OCI-LY1 (cell line): Measurements from ENCODE around the gene AIFM3.

Experiments used
- EZH2 ChIP-seq: fragments of 200-600 bp; sonication (generic), shearing (Covaris generic); IDR thresholded peaks from 2 replicates; pipeline ENCODE4 v1.8.0; 2017; ENCODE audit warnings: borderline replicate concordance, mixed run types, mild to moderate bottlenecking, antibody characterized with exemption, low read length, moderate library complexity, mixed read lengths
- TF ChIP-seq, protein P1 (sequence below): fragments of 200-600 bp; sonication (generic), shearing (Covaris generic); IDR thresholded peaks from 2 replicates; pipeline ENCODE4 v1.5.1; 2017; ENCODE audit warnings: mild to moderate bottlenecking, antibody characterized with exemption, low read length, moderate library complexity, mixed read lengths

GRCh38 chr22:20993304-20994127 is 26.5 kb downstream of the AIFM3 start:
- TF ChIP-seq, protein P1, sequence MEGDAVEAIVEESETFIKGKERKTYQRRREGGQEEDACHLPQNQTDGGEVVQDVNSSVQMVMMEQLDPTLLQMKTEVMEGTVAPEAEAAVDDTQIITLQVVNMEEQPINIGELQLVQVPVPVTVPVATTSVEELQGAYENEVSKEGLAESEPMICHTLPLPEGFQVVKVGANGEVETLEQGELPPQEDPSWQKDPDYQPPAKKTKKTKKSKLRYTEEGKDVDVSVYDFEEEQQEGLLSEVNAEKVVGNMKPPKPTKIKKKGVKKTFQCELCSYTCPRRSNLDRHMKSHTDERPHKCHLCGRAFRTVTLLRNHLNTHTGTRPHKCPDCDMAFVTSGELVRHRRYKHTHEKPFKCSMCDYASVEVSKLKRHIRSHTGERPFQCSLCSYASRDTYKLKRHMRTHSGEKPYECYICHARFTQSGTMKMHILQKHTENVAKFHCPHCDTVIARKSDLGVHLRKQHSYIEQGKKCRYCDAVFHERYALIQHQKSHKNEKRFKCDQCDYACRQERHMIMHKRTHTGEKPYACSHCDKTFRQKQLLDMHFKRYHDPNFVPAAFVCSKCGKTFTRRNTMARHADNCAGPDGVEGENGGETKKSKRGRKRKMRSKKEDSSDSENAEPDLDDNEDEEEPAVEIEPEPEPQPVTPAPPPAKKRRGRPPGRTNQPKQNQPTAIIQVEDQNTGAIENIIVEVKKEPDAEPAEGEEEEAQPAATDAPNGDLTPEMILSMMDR, result no peak
- no peak for TF ChIP-seq EZH2
